PC-3 (cell line): ENCODE results near the gene CRNKL1. TPM values are rescaled to one million over a fixed set of nuclear protein-coding genes. Genes with fewer than 3 reads are reported as not detected.

Experiments used
- ATAC-seq: fragments of 200-7000 bp; cut with Tn5 transposase; 2 replicates; pipeline ENCODE4 v1.9.1; 2020; ENCODE audit warnings: mild to moderate bottlenecking, moderate library complexity
- BruUV-seq: library from RNA; stranded (reverse); fragments of 400-500 nt; replicated peaks from 2 replicates; lab custom pipeline; 2021; lab: Mats Ljungman, UMichigan
- CTCF ChIA-PET: fragments of 300-600 bp; sonication (Branson Sonifier 250); formaldehyde crosslinking; loops from one replicate; lab custom pipeline; 2022; ENCODE audit warnings: antibody characterized with exemption; lab: Charles Lee
- POLR2A ChIA-PET: fragments of 300-600 bp; sonication (Branson Sonifier 250); formaldehyde crosslinking; loops from one replicate; lab custom pipeline; 2022; ENCODE audit warnings: antibody characterized with exemption; ENCODE audit not compliant: unreplicated experiment; lab: Charles Lee
- DNase-seq: peaks from one replicate; pipeline ENCODE4 v3.0.0-alpha.2; 2015
- H2AFZ ChIP-seq: fragments of 300-600 bp; sonication (generic); 2 replicates; pipeline ENCODE4 v1.6.0; 2016; ENCODE audit warnings: antibody characterized with exemption, low read length
- H3F3A ChIP-seq: fragments of 300-600 bp; sonication (generic); one replicate; pipeline ENCODE4 v1.6.0; 2017; ENCODE audit warnings: antibody characterized with exemption, low read length, control low read depth, mild to moderate bottlenecking; ENCODE audit not compliant: unreplicated experiment
- H3K27ac ChIP-seq: fragments of 300-600 bp; sonication (generic); 2 replicates; pipeline ENCODE4 v1.5.1; 2016; ENCODE audit warnings: mild to moderate bottlenecking, low read length
- H3K27me3 ChIP-seq: fragments of 300-600 bp; sonication (generic); 2 replicates; pipeline ENCODE4 v1.6.1; 2016; ENCODE audit warnings: low read length, mixed read lengths
- H3K36me3 ChIP-seq: fragments of 300-600 bp; sonication (generic); 2 replicates; pipeline ENCODE4 v1.6.1; 2016; ENCODE audit warnings: low read depth, mixed run types, low read length, mixed read lengths
- H3K4me1 ChIP-seq: fragments of 300-600 bp; sonication (generic); 2 replicates; pipeline ENCODE4 v1.5.1; 2016; ENCODE audit warnings: low read length; ENCODE audit not compliant: insufficient read depth
- H3K4me2 ChIP-seq: fragments of 300-600 bp; sonication (generic); 2 replicates; pipeline ENCODE4 v1.6.0; 2016; ENCODE audit warnings: low read length
- H3K4me3 ChIP-seq: fragments of 300-600 bp; sonication (generic); 2 replicates; pipeline ENCODE4 v1.5.1; 2016; ENCODE audit warnings: mild to moderate bottlenecking, low read length, mixed read lengths
- H3K79me2 ChIP-seq: fragments of 300-600 bp; sonication (generic); 2 replicates; pipeline ENCODE4 v1.6.1; 2017; ENCODE audit warnings: low read length, mixed read lengths
- H3K9ac ChIP-seq: fragments of 300-600 bp; sonication (generic); 2 replicates; pipeline ENCODE4 v1.6.0; 2016; ENCODE audit warnings: mild to moderate bottlenecking, low read length
- H3K9me2 ChIP-seq: fragments of 300-600 bp; sonication (generic); replicated peaks from 2 replicates; pipeline ENCODE4 v1.6.1; 2016; ENCODE audit warnings: mixed run types, low read length, mixed read lengths
- H3K9me3 ChIP-seq: fragments of 300-600 bp; sonication (generic); 2 replicates; pipeline ENCODE4 v1.6.1; 2016; ENCODE audit warnings: low read length, mixed read lengths
- H4K20me1 ChIP-seq: fragments of 300-600 bp; sonication (generic); 2 replicates; pipeline ENCODE4 v1.6.1; 2016; ENCODE audit warnings: low read length, mixed read lengths
- CTCF ChIP-seq: fragments of 300-600 bp; sonication (generic); conservative IDR thresholded peaks from 2 replicates; pipeline ENCODE4 v1.5.1; 2017; ENCODE audit warnings: antibody characterized with exemption, low read depth, mild to moderate bottlenecking, low read length
- EZH2 ChIP-seq: fragments of 300-600 bp; sonication (generic); IDR thresholded peaks from one replicate; pipeline ENCODE4 v1.6.1; 2017; ENCODE audit warnings: antibody characterized with exemption, mild to moderate bottlenecking, low read length; ENCODE audit not compliant: unreplicated experiment
- EZH2phosphoT487 ChIP-seq: fragments of 300-600 bp; sonication (generic); IDR thresholded peaks from 2 replicates; pipeline ENCODE4 v1.6.1; 2018; ENCODE audit warnings: mild to moderate bottlenecking, antibody characterized with exemption, low read length, borderline replicate concordance
- intact Hi-C: fragments of 100-400 bp; cut with micrococcal nuclease; formaldehyde crosslinking; loops from 2 replicates; pipeline ENCODE4 v1.9.0; 2023
- total RNA-seq: library from RNA; depleted of rRNA; stranded (reverse); fragments of >200 nt; gene quantifications from 2 replicates; pipeline ENCODE4 v1.2.3, GENCODE V29; 2014

CRNKL1 gene
- total RNA-seq, 1 experiment from 2014 or later, result 22.5 TPM

GRCh38 chr20:20037960-20038359 lies 14.3 kb downstream of the CRNKL1 start:
- no peaks in the 10 kb centered on the region for H3K79me2 ChIP-seq
- ATAC-seq, result no peak
- TF ChIP-seq EZH2phosphoT487, result no peak
- no peak for TF ChIP-seq CTCF
- TF ChIP-seq EZH2, result no peak
- BruUV-seq, result no TSS peak
- no peak overlapping the region for H3K27ac ChIP-seq
- no peaks in the 10 kb centered on the region for H3K9me2 ChIP-seq
- no peak overlapping the region for H2AFZ ChIP-seq
- no peaks in the 10 kb centered on the region for H3F3A ChIP-seq
- no peak for DNase-seq
- intact Hi-C loops, result no loop called here
- no peak overlapping the region for H3K4me2 ChIP-seq
- CTCF ChIA-PET, result no interaction called here
- H4K20me1 ChIP-seq, result no peaks in the 10 kb centered on the region
- POLR2A ChIA-PET, result interaction anchor here (0.5 kb wide), 1 partner anchor 781 kb away, joined by 6 read pairs; no protein-coding TSS in a partner anchor
- no peaks in the 10 kb centered on the region for H3K4me1 ChIP-seq
- no peak overlapping the region for H3K4me3 ChIP-seq
- no peaks in the 10 kb centered on the region for H3K9me3 ChIP-seq
- no peak overlapping the region for H3K9ac ChIP-seq
- H3K36me3 ChIP-seq, result peaks cover 90% of the 10 kb centered on the region
- no peaks in the 10 kb centered on the region for H3K27me3 ChIP-seq

- DNase-seq (no peak), ATAC-seq (no peak)
- Histone ChIP-seq H3K27ac (no peak overlapping the region), H3K36me3 (peaks cover 92% of the 10 kb centered on the region), H3F3A (peaks cover 3% of the 10 kb centered on the region), H3K27me3 (no peaks in the 10 kb centered on the region), H3K9ac (no peak overlapping the region), H3K9me2 (no peaks in the 10 kb centered on the region), H3K79me2 (no peaks in the 10 kb centered on the region; the same call in 1 of the 2 replicates), H3K9me3 (no peaks in the 10 kb centered on the region), H3K4me2 (no peak overlapping the region), H4K20me1 (no peaks in the 10 kb centered on the region), H3K4me3 (no peak overlapping the region), H3K4me1 (no peaks in the 10 kb centered on the region), H2AFZ (no peak overlapping the region)
- TF ChIP-seq EZH2, result no peak
- no peak for TF ChIP-seq EZH2phosphoT487
- no peak for TF ChIP-seq CTCF
- no TSS peak for BruUV-seq
- ChIA-PET POLR2A (no interaction called here), CTCF (no interaction called here)
- intact Hi-C loops, result no loop called here
These were observed 15.5 kb downstream of the CRNKL1 start for GRCh38 chr20:20036756-20037155.

GRCh38 chr20:20034486-20034885 lies 17.8 kb downstream of the CRNKL1 start:
- H3F3A ChIP-seq, result peaks cover 3% of the 10 kb centered on the region
- H2AFZ ChIP-seq, result no peak overlapping the region
- intact Hi-C loops, result no loop called here
- ChIA-PET POLR2A (interaction anchor here (0.5 kb wide), 1 partner anchor 26 kb away, joined by 3 read pairs; no protein-coding TSS in a partner anchor), CTCF (no interaction called here)
- BruUV-seq, result no TSS peak
- no peak for DNase-seq
- peaks cover 89% of the 10 kb centered on the region for H3K36me3 ChIP-seq
- H3K79me2 ChIP-seq, result peaks cover 6% of the 10 kb centered on the region; the same call in 1 of the 2 replicates
- no peaks in the 10 kb centered on the region for H3K9me3 ChIP-seq
- no peaks in the 10 kb centered on the region for H3K9me2 ChIP-seq
- no peak overlapping the region for H3K9ac ChIP-seq
- TF ChIP-seq EZH2phosphoT487 (no peak), CTCF (no peak), EZH2 (no peak)
- no peaks in the 10 kb centered on the region for H3K27me3 ChIP-seq
- H4K20me1 ChIP-seq, result no peaks in the 10 kb centered on the region
- no peaks in the 10 kb centered on the region for H3K4me1 ChIP-seq
- no peak for ATAC-seq
- no peak overlapping the region for H3K4me3 ChIP-seq
- H3K27ac ChIP-seq, result no peak overlapping the region
- no peak overlapping the region for H3K4me2 ChIP-seq
